Inferior parietal cortex (tissue), 1 donor: Measurements from ENCODE around the gene CNOT3.

Experiments used
- DNase-seq: peaks from one replicate; pipeline ENCODE4 v3.0.0-alpha.2; 2016; ENCODE audit errors: extremely low spot score

The CNOT3 gene

DNA sequence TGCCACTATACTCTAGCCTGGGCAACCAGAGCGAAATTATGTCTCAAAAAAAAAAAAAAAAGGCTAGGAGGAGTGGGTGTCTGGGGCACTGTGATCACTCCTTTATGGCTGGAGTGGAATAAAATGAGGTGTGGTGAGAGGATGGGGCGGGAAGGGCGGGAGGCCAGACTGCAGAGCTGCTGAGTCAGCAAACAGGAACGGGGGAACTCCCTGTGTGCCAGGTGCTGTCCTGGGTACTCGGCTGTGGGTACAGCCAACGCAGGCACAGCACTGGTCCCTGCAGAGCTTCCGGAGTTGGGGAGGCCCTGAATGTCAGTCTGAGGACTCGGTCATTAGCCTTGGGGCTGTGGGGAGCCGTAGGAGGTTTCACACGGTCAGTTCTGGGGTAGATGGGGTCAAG is 16.3 kb upstream of the CNOT3 start:
- no peak for DNase-seq

DNA sequence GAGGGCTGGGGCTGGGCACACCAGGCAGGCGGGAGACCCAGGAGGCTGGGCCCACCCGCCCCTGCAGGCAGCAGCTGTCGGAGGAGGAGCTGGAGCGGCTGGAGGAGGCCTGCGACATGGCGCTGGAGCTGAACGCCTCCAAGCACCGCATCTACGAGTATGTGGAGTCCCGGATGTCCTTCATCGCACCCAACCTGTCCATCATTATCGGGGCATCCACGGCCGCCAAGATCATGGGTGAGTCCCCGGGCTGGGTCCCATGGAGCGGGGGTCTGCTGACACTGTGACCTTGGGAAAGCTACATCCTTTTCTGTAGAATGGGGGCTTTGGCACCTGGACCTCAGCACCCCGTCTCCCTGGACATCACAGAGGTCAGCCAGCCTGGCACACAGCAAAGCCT is 13.9 kb upstream of the CNOT3 start:
- no peak for DNase-seq

DNA sequence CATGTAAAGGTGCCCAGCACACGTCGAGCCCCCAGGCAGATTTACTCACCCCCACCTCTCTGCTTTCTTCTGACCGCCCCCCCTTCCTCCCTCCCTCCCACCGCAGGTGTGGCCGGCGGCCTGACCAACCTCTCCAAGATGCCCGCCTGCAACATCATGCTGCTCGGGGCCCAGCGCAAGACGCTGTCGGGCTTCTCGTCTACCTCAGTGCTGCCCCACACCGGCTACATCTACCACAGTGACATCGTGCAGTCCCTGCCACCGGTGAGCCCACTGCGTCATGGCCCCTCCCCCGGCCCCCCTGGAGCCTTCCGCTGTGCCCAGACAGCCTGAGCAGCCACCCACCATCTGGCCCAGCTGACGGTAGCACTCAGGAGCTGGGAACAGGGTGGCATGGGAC is 13.2 kb upstream of the CNOT3 start:
- no peak for DNase-seq

DNA sequence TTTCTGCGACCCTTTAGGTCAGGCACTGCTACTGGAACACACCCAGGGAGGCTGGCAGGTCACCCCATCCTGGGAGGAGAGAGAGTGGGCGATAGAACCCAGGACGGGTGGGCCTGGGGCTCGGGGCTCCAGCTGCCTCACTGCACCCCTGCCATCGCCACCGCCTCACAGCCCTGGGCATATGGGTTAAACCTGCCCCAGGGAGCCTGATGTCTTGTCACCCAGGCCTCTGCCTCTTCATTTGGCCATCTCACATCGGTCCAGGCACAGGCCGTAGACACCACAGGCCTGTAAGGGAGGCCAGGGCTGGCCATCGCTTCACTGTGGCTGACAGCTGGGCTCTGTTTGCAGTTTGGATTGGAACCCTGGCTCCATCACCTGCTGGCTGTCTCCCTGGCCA is 11.8 kb upstream of the CNOT3 start:
- no peak for DNase-seq

DNA sequence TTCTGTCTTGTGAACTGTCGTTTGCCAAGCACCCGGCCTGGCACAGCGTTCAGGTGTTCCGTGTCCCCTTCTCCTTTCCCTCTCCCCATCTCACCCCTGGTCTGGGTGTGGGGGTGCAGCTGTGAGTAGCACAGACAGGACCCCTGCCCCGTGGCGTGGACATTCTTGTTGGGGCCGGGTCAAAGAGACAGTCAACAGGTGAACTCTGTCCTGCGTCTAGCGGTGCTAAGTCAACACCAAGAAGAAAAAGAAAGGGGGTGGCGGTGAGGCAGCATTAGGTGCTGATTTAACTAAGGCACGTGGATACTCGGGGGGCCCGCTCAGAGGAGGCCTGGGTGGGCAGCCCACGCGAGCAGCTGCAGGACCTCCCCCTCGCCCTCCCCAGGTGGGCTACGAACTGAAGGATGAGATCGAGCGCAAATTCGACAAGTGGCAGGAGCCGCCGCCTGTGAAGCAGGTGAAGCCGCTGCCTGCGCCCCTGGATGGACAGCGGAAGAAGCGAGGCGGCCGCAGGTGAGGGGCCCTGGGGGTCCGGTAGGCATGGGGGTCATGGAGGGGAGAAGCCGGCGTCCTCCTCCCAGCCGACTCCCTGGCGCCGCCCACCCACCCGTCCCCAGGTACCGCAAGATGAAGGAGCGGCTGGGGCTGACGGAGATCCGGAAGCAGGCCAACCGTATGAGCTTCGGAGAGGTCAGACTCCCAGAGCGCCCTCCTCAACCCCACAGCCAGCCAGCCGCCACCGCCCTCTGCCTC is 9.7 kb upstream of the CNOT3 start:
- DNase-seq = no peak

DNA sequence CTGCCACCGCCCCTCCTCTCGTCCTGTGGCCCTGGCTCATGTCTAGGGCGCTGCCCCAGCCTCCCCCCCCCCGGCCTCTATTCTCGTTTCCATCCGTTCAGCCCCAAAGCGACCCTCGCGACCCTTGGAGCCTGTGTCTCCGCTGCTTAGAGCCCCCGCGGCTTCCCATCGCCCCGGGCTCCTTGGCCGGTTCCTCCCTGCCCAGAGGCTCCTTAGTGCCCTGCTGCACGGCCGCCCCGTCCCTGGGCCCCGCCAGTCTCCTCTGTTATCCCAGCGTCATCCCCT is 9.2 kb upstream of the CNOT3 start:
- no peak for DNase-seq

DNA sequence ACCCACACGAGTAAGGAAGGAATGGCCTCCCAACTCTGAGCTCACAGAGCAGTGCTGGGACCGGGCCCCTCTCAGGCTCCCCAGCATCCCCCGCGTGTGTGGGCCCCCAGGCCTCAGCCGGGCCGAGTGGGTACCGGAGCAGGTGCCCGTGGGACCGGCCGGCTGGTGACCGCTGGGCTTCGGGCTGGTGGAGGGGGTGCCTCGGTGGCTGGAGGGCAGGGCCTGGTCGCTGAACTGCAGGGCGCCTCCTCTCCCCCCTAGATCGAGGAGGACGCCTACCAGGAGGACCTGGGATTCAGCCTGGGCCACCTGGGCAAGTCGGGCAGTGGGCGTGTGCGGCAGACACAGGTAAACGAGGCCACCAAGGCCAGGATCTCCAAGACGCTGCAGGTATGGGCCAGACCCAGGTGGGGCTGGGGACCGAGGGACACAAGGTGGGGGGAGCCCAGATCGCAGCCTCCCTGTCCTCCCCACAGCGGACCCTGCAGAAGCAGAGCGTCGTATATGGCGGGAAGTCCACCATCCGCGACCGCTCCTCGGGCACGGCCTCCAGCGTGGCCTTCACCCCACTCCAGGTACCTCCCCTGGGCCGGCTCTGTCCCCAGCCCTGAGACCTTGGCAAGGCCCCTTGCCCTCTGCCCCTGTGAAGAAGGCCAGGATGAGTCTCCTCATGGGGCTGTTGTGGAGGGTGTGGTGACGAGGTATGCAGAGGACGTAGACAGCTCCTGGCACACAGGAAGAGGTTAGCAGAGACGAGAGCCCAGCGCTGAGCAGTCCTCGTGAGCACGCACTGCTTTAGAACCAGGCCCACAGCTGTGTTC is 8.6 kb upstream of the CNOT3 start:
- DNase-seq = no peak

DNA sequence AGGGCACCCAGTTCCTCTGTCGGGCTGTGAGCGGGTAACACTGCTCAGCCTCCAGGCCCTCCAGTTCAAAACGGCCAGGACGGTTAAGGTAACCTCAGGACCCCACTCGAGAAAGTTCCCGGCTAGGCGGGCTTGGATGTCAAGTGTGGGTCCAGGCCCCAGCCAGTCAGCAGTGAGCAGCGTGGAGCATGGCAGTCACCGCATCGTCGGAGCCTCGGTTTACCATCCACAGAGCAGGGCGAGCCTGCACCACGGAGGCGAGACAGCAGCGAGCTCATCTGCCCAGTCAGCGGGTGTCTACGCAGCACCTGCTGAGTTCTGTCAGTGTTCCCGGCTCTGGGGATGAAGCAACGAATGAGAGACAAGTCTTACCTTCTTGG is 8.0 kb upstream of the CNOT3 start:
- no peak for DNase-seq

DNA sequence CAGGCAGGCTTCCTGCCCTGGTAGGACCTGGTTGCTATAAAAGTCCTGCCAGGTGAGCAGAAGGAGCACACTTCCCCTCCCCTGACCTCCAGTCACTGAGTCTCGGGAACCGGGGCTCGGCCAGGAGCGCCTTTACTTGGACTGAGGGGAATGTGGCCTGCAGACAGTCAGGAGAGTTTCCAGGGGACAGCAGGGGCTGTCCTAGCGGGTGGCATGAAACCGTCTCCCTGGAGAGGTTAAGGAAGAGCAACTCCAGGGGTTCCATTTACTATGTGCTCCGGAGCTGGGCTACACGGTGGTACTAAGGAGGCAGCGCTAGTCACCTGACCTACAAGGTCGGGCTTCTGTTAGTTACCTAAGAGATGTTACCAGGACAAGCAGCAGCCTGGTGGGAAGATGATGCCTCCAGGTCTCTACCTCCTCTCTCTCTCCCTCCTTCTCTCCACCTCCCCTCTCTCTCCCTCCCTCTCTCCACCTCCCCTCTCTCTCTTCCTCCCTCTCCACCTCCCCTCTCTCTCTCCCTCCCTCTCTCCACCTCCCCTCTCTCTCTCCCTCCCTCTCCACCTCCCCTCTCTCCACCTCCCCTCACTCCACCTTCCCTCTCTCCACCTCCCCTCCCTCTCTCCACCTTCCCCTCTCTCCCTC is 4.1 kb upstream of the CNOT3 start:
- DNase-seq = no peak

DNA sequence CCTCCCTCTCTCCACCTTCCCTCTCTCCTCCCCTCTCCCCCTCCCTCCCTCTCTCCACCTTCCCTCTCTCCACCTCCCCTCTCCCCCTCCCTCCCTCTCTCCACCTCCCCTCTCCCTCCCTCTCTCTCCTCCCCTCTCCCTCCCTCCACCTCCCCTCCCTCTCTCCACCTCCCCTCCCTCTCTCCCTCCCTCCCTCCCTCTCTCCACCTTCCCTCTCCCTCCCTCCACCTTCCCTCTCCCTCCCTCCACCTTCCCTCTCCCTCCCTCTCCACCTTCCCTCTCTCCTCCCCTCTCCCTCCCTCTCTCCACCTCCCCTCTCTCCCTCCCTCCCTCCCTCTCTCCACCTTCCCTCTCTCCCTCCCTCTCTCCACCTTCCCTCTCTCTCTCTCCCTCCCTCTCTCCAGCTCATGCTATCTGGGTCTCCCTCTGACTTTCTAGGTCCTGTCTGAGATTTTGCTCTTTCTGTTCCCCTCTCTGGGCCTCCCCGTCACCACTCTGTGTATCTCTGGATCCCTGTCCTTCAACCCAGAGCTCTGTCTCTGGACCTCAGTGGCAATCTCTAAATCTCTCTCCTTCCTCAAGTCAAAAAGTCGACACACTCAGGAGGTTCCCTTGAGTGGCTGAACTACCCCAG is 3.5 kb upstream of the CNOT3 start:
- no peak for DNase-seq

DNA sequence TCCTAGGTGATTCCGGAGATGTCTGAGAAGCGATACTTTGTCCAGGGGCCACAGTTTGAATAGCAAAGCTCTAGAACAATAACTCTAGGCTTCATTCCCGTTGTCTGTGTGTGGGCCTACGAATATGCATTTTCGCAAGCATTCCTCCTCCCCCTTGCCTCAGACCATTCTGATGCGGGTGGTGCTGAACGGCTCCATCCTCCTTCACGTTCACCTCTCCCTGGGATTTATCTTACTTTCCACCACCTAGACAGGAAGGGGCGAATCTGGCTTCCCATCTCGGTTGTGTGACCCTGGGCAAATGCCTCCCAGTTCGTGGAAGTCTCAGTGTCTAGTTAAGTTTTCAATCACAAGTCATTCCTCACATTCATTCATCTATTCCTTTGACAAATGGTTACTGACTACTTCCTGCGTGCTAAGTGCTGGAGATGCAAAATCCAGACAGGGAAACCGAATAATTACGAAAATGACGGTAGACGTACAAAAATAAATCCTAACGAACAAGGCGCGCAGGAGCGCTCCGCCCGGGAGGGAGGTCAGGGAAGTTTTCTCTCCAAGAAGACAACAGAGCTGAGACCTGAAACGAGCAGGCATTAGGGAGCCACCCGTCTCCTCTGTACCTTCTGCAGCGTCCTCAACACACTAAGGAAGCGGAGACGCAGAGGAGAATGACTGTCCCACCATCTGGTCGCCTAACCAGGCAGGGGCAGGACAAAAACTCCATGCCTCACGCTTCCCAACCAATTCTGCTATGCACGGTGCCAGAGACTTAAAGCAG is 1.3 kb upstream of the CNOT3 start:
- DNase-seq = no peak

DNA sequence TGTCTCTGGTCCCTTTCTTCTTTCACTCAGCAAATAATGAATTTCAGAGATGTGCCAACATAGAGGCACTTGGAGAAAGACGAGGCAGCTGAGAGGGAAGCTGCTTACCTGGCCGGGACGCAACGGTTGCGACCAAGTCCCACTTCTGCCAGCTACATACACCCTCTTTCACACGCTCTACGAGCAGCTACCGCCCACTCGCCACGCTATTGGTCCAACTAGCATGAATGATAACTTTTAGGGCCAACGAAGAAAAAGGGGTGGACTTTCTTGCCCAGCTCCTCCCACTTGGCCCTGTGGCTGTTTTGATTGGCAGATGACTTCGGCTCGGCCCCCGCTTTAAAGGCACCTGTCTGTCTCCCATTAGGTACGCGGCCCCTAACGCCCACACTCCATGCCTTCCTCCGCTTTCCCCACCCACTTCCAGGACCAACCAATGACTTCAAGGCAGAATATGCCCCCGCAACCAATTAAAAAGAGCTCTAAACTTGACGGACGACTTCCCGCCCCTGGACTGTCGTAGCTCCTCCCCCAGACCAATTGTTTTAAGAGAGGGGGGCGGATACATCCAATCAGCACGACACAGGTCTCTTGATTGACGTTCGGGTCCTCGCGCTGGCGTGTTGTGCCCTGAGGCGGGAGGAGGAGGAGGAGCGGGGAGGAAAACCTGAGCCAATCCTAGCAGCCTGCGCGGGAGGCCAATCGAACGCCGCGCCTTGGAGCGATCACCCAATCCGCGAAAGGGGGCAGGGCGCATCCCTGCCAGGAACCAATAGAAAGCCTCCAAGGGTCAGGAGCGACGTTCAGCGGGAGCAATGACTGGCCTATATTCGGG is 481 bp upstream of the CNOT3 start:
- DNase-seq = peak; percentile 99

DNA sequence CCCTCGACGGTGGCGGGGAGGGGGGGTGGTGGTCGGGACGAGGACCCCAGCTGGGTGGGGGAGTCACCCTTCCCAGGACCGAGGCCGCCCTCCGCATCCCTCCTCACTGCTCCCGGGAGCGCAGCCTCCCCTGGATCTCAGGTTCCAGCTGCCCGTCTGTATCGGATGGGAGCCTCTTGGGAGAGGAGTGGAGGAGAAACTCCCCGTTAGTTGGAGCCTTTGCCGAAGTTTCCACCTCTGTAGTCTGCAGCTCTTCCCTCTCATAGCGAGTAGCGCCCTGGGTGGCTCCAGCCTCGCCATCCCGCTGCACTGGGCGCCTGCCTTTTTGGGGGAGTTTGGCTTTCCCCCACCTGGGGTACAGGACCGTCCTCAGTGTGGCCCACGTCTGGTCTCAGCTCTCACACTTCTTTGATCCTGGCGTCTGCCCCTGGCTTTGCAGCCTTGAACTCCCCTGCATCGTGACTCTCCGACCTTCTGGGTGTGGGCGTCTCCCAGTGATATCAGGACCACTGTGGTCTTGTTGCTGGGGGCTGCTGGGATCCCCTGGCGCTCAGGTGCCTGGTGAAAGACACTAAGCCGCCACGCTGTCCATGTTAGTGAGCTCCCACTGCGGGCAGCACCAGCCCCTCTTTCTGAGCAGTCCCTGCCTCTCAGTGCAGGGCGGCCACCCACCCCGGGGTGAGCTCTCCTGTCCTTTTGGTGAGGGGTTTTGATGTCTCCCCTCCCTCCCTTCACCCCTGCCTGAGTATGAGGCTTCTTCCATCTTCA is 1.1 kb downstream of the CNOT3 start:
- no peak for DNase-seq

DNA sequence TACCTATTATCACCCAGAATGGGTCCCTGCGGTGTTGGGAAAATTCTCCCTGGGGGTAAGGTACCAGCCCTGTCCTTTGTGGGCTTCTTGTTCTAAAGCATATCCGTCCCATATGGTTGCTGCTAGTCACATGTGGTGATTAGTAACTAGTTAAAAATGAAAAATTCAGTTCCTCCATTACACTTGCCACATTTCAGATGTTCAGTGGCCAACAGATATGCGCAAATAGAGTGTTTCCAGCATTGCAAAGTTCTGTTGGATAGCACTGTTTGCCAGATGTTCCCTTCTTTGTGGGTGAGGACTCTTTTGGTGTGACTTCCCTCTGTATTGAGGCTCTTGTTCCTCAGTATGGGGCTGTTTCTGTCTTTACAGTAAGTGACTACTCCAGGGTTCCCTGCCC is 3.8 kb downstream of the CNOT3 start:
- no peak for DNase-seq

DNA sequence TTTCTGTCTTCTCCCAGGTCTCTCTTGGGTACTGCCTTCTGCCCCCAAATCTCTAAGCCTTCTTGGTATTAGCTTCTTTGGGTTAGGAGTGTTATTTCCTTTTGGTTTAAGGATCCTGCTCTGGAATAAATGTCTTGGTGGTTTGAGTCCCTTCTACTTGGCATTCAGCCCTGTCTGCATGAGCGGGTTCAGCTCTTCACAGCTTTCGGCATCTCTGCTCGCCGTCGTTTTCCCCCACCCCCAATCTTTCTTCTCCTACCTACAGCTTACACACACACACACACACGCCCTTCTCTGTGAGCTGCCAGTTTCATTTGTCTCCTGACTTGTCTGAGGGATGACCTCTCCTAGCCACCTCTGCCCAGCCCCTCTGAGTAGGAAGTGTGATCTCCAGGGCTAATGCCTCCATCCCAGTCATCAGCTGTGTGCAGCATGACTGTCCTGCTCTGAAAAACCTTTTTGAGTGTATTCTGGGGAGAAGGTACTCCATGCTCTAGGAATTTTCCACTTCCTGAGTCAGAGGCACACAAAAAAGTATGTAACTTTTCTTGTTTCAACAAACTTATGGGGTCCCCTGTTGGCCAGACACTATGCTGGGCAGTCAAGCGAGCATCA is 4.7 kb downstream of the CNOT3 start:
- DNase-seq = no peak

DNA sequence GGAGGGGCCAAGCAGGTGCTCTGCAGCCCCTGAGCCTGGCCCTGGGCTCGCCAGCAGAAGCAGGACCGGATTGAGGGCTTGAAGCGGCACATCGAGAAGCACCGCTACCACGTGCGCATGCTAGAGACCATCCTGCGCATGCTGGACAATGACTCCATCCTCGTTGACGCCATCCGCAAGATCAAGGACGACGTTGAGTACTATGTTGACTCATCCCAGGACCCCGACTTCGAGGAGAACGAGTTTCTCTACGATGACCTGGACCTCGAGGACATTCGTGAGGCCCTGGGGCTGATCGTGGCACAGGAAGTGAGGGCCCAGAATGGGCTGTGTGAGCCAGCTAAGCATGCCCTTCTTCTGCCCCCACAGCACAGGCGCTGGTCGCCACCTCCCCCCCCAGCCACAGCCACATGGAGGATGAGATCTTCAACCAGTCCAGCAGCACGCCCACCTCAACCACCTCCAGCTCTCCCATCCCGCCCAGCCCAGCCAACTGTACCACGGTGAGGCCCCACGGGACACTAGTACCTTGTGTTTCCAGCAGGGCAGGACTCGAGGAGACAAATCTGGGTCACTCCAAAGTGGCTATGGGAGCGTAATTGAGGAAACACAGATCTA is 8.1 kb downstream of the CNOT3 start:
- DNase-seq = no peak

DNA sequence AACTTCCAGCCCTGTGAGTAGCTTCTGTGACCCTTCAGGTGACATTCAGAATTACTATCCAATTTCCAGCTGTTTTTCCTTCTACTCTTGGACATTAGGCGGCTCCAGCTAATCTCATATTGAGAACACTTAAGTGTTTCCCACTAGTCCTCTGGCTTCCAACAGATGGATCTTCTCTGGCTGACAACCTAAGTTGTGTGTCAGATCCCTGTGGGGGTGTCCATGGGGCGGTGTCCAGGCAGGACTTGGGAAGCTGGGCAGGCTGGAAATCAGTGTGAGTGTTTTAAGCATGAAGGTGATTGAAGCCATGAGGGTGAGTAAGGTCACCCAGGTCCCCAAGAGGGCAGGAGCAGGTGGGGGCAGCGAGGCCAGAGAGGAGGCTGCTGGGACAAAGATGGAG is 10.1 kb downstream of the CNOT3 start:
- no peak for DNase-seq

DNA sequence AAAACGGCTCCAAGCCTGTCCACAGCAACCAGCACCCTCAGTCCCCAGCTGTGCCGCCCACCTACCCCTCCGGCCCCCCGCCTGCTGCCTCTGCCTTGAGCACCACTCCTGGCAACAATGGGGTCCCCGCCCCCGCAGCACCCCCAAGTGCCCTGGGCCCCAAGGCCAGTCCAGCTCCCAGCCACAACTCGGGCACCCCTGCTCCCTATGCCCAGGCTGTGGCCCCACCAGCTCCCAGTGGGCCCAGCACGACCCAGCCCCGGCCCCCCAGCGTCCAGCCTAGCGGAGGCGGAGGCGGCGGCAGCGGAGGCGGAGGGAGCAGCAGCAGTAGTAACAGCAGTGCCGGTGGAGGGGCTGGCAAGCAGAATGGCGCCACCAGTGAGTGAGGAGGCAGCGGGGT is 10.6 kb downstream of the CNOT3 start:
- DNase-seq = no peak
